Measurements from ENCODE around the gene ZNF747.

ZNF747 gene

DNA sequence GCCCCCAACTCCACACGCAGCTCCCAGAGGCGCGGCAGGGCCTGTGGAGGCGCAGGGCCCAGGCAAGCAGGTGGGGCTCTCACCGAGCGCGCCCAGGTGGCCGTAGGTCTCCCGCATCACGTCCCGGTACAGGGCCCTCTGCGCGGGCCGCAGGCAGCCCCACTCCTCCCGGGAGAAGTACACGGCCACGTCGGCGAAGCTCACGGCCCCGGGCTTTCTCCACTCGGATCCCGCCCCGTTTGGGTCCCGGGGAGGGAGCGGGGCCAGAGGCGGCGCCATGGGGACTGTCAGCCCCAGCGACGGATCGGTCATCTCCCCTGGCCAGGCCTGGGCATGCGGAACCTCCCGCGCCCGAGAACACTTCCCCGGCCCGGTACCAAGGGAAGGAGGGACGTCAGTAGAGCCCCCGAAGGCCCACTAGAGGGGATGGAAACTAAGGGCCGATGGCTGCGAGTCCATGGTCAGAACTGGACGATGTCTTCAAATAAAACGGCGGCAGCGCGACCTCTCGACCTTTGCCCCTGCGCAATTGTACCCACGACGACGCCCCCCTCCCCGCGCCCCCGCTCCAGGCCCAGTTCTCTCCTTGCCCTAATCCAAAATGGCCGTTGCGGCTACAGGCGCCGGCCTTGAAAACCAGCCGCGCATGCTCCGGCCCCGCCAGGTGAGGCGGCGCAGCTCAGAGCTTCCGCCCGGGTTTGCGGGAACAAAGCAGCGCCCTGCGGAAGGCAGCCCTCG, at the start of gene ZNF747:
Gene ZNF747 (minus strand): TSS at position 491 of the 738 bp plus-strand sequence. CDS start 179 bp downstream, at position 312.
- DNase-seq (ENCODE audit: low read depth in 2 of 3, low spot score in 2 of 3) = peak; percentile 75 to 82 (median 79)

DNA sequence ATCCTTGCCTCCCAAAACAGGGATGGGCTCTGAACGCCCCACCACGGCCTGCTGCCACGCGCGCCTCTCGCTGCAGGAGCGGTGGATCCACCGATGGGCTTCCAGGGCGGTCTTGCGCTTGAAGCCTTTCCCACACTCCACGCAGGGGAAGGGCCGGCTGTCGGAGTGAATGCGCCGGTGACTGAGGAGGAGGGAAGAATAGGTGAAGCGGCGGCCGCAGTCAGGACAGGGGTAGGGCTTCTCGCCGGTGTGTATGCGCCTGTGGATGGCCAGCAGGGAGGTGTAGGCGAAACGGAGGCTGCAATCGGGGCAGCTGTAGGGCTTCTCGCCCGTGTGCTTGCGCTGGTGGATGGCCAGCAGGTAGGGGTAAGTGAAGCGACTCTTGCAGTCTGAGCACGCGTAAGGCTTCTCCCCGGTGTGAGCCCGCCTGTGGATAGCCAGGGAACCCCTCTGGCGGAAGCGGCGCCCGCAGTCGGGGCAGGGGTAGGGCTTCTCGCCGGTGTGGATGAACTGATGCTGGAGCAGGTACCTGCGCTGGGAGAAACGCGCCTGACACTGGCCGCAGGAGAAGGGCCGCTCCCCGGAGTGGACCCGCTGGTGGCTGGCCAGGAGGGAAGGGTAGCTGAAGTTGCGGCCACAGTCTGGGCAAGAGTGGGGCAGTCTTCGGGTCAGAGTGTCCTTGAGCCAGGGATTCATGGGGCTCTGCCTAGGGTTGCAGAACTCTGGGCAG, 48.1 kb upstream of the ZNF747 start:
- DNase-seq (ENCODE audit: low read depth in 2 of 3, low spot score in 2 of 3) = no peak

GRCh38 chr16:30581457-30581856, 46.8 kb upstream of the ZNF747 start:
- DNase-seq (ENCODE audit: low read depth in 2 of 3, low spot score in 2 of 3) = no peak

DNA sequence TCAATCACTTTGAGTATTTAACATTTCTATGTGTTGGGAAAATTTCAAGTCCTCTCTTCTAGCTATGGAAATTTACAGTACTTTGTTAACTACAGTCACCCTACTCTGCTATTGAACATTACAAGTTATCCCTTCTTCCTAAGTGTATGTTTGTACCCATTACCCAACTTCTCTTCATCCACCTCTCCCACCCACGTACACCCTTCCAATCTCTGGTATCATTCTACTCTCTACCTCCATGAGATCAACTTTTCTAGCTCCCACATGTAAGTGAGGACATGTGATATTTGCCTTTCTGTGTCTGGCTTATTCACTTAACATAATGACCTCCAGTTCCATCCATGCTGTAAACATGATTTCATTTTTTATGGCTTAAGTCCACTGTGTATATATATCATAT, 40.0 kb upstream of the ZNF747 start:
- DNase-seq (ENCODE audit: low read depth in 2 of 3, low spot score in 2 of 3) = no peak

GRCh38 chr16:30571445-30572322, 37.0 kb upstream of the ZNF747 start, which contains the start of gene ZNF688:
ZNF688 (minus strand) TSS chr16:30571714; CDS start chr16:30571629, 85 bp downstream.
- peak; percentile 76 to 83 (median 83) for DNase-seq (ENCODE audit: low read depth in 2 of 3, low spot score in 2 of 3)

DNA sequence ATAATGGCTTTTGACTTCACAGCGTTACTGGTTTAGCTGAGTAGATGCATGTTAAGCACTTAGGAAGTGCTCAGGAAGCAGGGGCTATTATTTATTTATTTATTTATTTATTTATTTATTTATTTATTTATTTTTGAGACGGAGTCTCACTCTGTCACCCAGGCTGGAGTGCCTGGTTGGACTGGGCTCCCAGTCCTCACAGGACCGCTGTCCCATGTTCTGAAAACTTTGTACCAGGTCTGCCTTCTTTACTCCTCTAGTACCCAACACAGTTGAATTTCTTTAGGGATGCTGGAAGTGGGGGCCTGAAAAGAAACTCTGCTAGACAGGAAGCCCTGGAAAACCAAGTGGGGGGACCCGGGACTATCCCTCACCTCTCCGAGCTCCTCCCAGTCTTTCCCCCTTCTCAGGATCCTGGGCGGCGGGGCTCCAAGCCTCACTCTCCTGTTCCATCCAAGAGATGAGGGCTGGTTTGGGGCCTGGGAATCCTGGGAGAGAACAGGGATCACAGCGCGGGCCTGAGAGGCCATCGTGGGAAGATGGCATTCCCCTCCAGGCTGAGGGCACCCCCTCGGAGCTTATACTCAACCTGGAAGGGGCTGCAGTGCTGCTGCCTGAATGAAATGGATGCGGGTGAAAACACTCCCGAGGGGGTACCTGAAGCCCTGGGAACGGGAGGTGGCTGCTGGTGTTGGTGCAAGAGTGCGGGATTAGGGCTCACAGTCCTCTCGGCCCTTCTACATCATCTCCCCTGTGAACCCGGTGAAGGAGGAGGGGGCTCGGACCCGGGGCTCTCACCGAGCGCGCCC, 36.2 kb upstream of the ZNF747 start:
- DNase-seq (ENCODE audit: low read depth in 2 of 3, low spot score in 2 of 3) = no peak

DNA sequence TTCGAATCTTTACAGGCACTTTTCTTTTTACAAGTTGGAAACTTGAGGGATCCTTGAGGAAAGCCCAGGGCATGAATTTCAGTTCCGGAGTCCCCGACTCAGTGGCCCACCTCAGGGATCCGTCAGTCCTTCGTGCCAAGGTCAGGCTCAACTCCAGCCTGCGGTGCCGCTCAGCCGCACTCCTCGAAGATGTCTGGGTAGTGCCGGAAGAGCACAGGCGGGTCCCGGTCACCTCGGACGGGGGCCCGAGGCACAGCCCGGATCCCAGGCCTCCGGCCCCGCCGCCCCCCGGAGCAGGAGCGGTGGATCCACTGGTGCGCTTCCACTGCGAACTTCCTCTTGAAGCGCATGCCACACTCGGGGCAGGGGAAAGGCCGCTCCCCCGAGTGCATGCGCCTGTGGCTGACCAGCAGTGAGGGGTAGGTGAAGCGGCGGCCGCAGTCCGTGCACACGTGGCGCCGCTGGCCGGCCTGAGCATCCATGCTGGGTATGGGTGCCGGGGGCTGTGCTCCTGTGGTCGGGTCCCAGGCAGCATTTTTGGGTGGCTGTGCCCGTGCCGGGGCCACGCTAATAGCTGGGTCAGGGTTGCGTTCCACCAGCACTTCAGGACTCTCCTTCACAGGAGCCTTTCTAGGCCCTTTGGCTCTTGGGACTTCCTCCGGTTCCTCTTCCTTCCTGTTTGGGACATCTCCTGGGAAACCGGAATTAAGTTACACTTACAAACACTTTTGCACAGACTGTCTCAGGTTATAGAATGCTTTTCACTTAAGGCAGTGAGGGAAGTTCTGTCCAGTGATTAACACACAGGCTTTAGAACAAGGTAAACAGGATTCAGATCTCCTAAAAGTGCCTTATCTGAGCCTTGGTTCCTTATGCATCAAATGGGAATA, 35.3 kb upstream of the ZNF747 start:
- DNase-seq (ENCODE audit: low read depth in 2 of 3, low spot score in 2 of 3) = no peak

DNA sequence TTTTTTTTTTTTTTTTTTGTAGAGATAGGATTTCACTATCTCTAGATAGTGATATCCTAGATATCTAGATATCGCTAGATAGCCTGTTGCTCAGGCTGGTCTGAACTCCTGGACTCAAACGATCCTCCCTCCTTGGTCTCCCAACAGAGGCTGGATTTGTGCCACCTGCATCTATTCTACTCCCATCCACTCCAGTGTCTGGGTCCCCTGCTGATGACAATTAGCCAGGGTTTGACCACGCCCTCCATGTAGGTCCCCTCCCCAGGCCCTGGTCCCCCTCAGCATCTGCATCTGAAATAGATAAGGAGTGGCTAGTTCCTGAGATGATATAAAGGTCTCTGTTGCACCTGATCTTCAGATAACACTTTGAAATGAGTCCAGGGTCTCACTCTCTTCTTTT, 34.6 kb upstream of the ZNF747 start:
- no peak for DNase-seq (ENCODE audit: low read depth in 2 of 3, low spot score in 2 of 3)

- DNase-seq (ENCODE audit: low read depth in 2 of 3, low spot score in 2 of 3) = no peak
These were observed 33.5 kb upstream of the ZNF747 start for GRCh38 chr16:30567991-30568638.

GRCh38 chr16:30567160-30567990, 32.7 kb upstream of the ZNF747 start:
- DNase-seq (ENCODE audit: low read depth in 2 of 3, low spot score in 2 of 3) = no peak

- no peak for DNase-seq (ENCODE audit: low read depth in 2 of 3, low spot score in 2 of 3)
These were observed 31.9 kb upstream of the ZNF747 start for GRCh38 chr16:30566531-30566930.

GRCh38 chr16:30565984-30566383, 31.3 kb upstream of the ZNF747 start:
- no peak for DNase-seq (ENCODE audit: low read depth in 2 of 3, low spot score in 2 of 3)

DNA sequence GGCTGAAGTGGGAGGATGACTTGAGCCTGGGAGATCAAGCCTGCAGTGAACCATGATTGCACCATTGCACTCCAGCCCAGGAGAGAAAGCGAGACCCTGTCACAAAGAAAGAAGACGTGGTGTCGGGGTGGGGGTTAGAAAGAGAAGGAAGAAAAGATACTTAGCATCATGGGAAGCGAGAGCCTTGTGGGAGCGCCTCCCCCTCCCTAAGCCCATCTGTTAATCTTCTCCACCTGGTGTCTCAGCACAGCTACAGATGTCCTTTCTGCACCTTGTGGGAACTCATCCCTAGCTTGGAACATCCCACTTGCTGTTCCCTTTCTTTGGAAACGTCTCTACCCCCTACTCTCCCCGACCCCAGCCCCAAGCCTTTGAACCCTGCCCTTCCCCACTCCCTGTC, 30.9 kb upstream of the ZNF747 start:
- DNase-seq (ENCODE audit: low read depth in 2 of 3, low spot score in 2 of 3) = no peak

DNA sequence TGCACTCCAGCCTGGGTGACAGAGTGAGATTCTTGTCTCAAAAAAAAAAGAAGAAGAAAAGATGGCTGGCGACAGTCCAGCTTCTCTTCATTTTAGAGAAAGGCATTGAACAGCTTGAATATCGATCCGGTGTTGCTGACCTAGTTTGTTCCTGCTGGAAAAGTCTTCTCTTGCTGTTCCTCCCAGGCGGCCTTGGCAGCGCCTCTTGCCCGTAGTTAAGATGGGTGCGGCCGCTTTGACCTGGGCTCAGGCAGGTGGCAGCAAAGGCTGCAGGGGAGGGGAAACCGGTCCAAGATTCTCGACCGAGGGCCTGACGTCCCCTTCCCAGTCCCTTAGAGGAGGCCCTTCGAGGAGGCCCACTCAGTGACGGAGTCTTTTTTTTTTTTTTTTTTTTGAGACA, 27.4 kb upstream of the ZNF747 start:
- DNase-seq (ENCODE audit: low read depth in 2 of 3, low spot score in 2 of 3) = no peak

GRCh38 chr16:30561089-30561816, 26.6 kb upstream of the ZNF747 start:
- no peak for DNase-seq (ENCODE audit: low read depth in 2 of 3, low spot score in 2 of 3)

GRCh38 chr16:30559690-30560089, 25.0 kb upstream of the ZNF747 start:
- no peak for DNase-seq (ENCODE audit: low read depth in 2 of 3, low spot score in 2 of 3)

- no peak for DNase-seq (ENCODE audit: low read depth in 2 of 3, low spot score in 2 of 3)
These were observed 24.2 kb upstream of the ZNF747 start for GRCh38 chr16:30558789-30559377.

Data from activated CD8-positive, alpha-beta memory T cell treated with anti-CD3 and anti-CD28 coated beads for 48 hours (primary cell).